ENCODE data around the gene BAZ2B.
A peak's percentile ranks its signal among the peaks of the same experiment; 100 is the strongest.

Gene BAZ2B

GRCh38 chr2:159616286-159616701, at the start of gene BAZ2B:
Gene BAZ2B, minus strand, starts transcription at chr2:159616548. Its CDS starts 137,829 bp downstream, at chr2:159478719.
- no peak for DNase-seq (ENCODE audit: low spot score)
- H3K27ac ChIP-seq, result peak within 1 kb of the TSS; percentile 98 to 99
- no peak for TF ChIP-seq CTCF (IDR thresholded peaks at IDR 0.05)
- H3K4me3 ChIP-seq, result peak within 1 kb of the TSS; percentile 94

- DNase-seq (ENCODE audit: low spot score), result no peak
- H3K27ac ChIP-seq, result no peak overlapping the region
- no peak overlapping the region for H3K4me3 ChIP-seq
- TF ChIP-seq CTCF (IDR thresholded peaks at IDR 0.05), result no peak
These were observed 44.9 kb upstream of the BAZ2B start for GRCh38 chr2:159661286-159661685.

GRCh38 chr2:159658881-159659873, 42.8 kb upstream of the BAZ2B start:
- no peak for TF ChIP-seq CTCF (IDR thresholded peaks at IDR 0.05)
- DNase-seq (ENCODE audit: low spot score), result no peak
- Histone ChIP-seq H3K27ac (no peak overlapping the region), H3K4me3 (no peak overlapping the region)

- no peak for DNase-seq (ENCODE audit: low spot score)
- no peak overlapping the region for H3K27ac ChIP-seq
- TF ChIP-seq CTCF (IDR thresholded peaks at IDR 0.05), result no peak
- no peak overlapping the region for H3K4me3 ChIP-seq
These were observed 37.6 kb upstream of the BAZ2B start for GRCh38 chr2:159653962-159654361.

GRCh38 chr2:159651884-159652283, 35.5 kb upstream of the BAZ2B start:
- DNase-seq (ENCODE audit: low spot score), result no peak

GRCh38 chr2:159650574-159650973, 34.2 kb upstream of the BAZ2B start:
- no peak overlapping the region for H3K4me3 ChIP-seq
- no peak for TF ChIP-seq CTCF (IDR thresholded peaks at IDR 0.05)
- DNase-seq (ENCODE audit: low spot score), result no peak
- no peak overlapping the region for H3K27ac ChIP-seq

More at GRCh38 chr2:159651884-159652283, 35.5 kb upstream of the BAZ2B start:
- H3K4me3 ChIP-seq, result no peak overlapping the region
- TF ChIP-seq CTCF (IDR thresholded peaks at IDR 0.05), result no peak
- no peak overlapping the region for H3K27ac ChIP-seq

- no peak overlapping the region for H3K4me3 ChIP-seq
- DNase-seq (ENCODE audit: low spot score), result no peak
- H3K27ac ChIP-seq, result no peak overlapping the region
- no peak for TF ChIP-seq CTCF (IDR thresholded peaks at IDR 0.05)
These were observed 32.3 kb upstream of the BAZ2B start for GRCh38 chr2:159648643-159649042.
